ENCODE data around the gene BLMH. TPM values are rescaled to one million over a fixed set of nuclear protein-coding genes. Genes with fewer than 3 reads are reported as not detected.

The BLMH gene
- total and polyA plus RNA-seq, 10 of the 15 experiments (the other 5 are each of a cell fraction or from before 2014, with no cell fraction given), result 16.1 to 63.9 (median 54.0) TPM

DNA sequence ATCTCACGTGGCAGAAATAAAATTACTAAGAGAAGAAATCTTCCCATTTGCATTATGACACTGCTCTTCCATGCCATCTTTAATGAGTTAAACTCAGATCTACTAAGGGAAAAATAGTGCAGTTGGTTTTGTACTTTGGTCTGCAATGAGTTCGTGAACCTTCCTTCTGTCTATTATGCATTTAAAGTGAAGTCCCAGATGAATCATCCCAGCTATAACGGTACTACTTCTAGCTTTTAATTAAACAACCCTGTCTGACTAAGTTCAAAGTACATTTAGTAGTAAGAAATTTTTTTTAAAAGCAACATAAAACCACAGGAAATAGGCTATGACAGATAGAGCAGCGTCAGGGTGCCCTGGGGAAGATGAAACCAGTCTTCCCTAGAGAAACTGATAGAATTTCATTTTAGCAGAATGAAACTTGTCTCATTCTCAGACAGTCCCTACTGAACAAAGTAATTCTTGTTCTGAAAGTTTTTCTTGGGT lies 40.4 kb upstream of the BLMH start (continued):
- TF ChIP-seq TCF3 (IDR thresholded peaks at IDR 0.05; ENCODE audit: borderline replicate concordance, insufficient read depth, low read depth, low read length) (no peak), SMAD5 (IDR thresholded peaks at IDR 0.05; ENCODE audit: low read depth) (no peak), CBFB (IDR thresholded peaks at IDR 0.05; ENCODE audit: low read depth) (no peak), CBX5 (IDR thresholded peaks at IDR 0.05; ENCODE audit: low read depth) (no peak), E2F4 (IDR thresholded peaks at IDR 0.05; ENCODE audit: low read depth, low read length) (no peak)

DNA sequence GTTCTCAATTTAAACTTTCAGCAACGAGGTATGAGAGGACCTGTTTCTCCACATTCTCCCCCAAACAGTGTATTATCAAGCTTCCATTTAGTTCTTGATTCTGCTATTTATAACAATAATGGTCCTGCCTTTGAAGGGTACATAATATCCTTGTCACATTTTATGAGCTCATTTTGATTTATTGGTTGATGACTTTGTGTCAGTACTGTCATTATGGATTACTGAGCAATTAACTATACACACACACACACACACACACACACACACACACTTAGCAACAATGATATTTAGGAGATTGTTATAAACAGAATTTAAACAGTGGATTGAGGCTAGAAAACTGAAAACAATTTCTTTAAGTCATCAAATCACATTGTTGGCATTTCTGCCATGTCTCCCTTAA lies 35.1 kb upstream of the BLMH start:
- H3K4me1 ChIP-seq (ENCODE audit: control insufficient read depth, insufficient read depth, low read length), result peaks cover 23% of the 10 kb centered on the region
- no peaks in the 10 kb centered on the region for H3K27me3 ChIP-seq (replicated peaks in 1 of 2; ENCODE audit: control insufficient read depth in 2 of 2, insufficient read depth in 2 of 2, low read length in 1 of 2)
- TF ChIP-seq ZNF274 (IDR thresholded peaks at IDR 0.05; ENCODE audit: insufficient read depth, insufficient read length), result no peak
- no peak for TF ChIP-seq KLF5 (IDR thresholded peaks at IDR 0.05; ENCODE audit: partially characterized antibody)
- no peaks in the 10 kb centered on the region for H3K36me3 ChIP-seq (ENCODE audit: control insufficient read depth in 2 of 2, insufficient read depth in 2 of 2, low read length in 1 of 2)
- ATAC-seq (no peak), DNase-seq (ENCODE audit: low read depth, low spot score) (no peak), FAIRE-seq (no peak)
- intact Hi-C loops (cut with micrococcal nuclease; ENCODE audit: unreplicated experiment), result no loop called here
- H3K9me3 ChIP-seq (replicated peaks; ENCODE audit: control insufficient read depth, insufficient read depth, low read length), result no peaks in the 10 kb centered on the region
- RAD21 ChIA-PET (ENCODE audit: unreplicated experiment), result interaction anchor here (0.9 to 2.8 kb wide), 7 partner anchors 10 to 388 kb away, joined by 3 to 10 read pairs (median 6); partner anchors contain the start of gene BLMH
- H2AFZ ChIP-seq (ENCODE audit: control insufficient read depth, low read depth, low read length), result no peak overlapping the region
- CTCF ChIA-PET, result interaction anchor here (1.5 to 4.6 kb wide), 7 partner anchors 8 to 233 kb away, joined by 3 to 49 read pairs (median 10); no protein-coding TSS in a partner anchor
- H3K79me2 ChIP-seq (ENCODE audit: control insufficient read depth, insufficient read depth, low read length), result no peaks in the 10 kb centered on the region
- POLR2A ChIA-PET, result interaction anchor here (0.6 to 1.4 kb wide), 4 partner anchors 10 to 214 kb away, joined by 3 to 4 read pairs (median 4); no protein-coding TSS in a partner anchor
- BruUV-seq (replicated peaks), result no TSS peak
- no peak overlapping the region for H3K4me3 ChIP-seq
- H4K20me1 ChIP-seq (ENCODE audit: control insufficient read depth, insufficient read depth), result no peaks in the 10 kb centered on the region
- no peak overlapping the region for H3K4me2 ChIP-seq (ENCODE audit: control insufficient read depth, insufficient read depth)
- no peak overlapping the region for H3K27ac ChIP-seq (ENCODE audit: control insufficient read depth, insufficient read depth)
- WGBS (ENCODE audit: insufficient coverage, insufficient replicate concordance, low lambda C conversion rate, missing lambda C conversion rate), result 0% methylated on average over 1 of the region's 1 CpG
- in situ Hi-C loops (cut with MboI), result no loop called here
- SMC1A ChIA-PET (ENCODE audit: uncharacterized antibody, unreplicated experiment), result interaction anchor here (0.9 to 3.1 kb wide), 14 partner anchors 8 to 231 kb away, joined by 3 to 17 read pairs (median 4); no protein-coding TSS in a partner anchor
- H3K9ac ChIP-seq (ENCODE audit: control insufficient read depth, insufficient read depth, low read length), result no peak overlapping the region

All from GM12878 (cell line).